DOHH2 (cell line): Measurements from ENCODE around the gene ZFPM1.
"Not testable (repeated sequence)": the region's sequence is repeated elsewhere in the genome, so short reads cannot be mapped to it uniquely, and the experiment has no call there.

Source experiments
- H3F3A ChIP-seq: fragments of 200-600 bp; sonication (generic), shearing (Covaris generic); 2 replicates; pipeline ENCODE4 v1.6.0; 2016; ENCODE audit warnings: antibody characterized with exemption, mild to moderate bottlenecking; ENCODE audit not compliant: control insufficient read depth, insufficient read depth
- H3K27ac ChIP-seq: fragments of 200-600 bp; sonication (generic); 2 replicates; pipeline ENCODE4 v1.5.1; 2014; ENCODE audit warnings: low read depth, mild to moderate bottlenecking, low read length, moderate library complexity
- H3K27me3 ChIP-seq: fragments of 200-600 bp; sonication (generic); 2 replicates; pipeline ENCODE4 v1.6.1; 2014; ENCODE audit warnings: mild to moderate bottlenecking, low read length, mixed read lengths; ENCODE audit not compliant: control insufficient read depth
- H3K36me3 ChIP-seq: fragments of 200-600 bp; sonication (generic); 2 replicates; pipeline ENCODE4 v1.6.1; 2014; ENCODE audit warnings: mild to moderate bottlenecking, low read length, moderate library complexity, mixed read lengths; ENCODE audit not compliant: control insufficient read depth
- H3K4me1 ChIP-seq: fragments of 200-600 bp; sonication (generic); 2 replicates; pipeline ENCODE4 v1.6.1; 2014; ENCODE audit warnings: mild to moderate bottlenecking, low read length, mixed read lengths; ENCODE audit not compliant: control insufficient read depth
- H3K4me2 ChIP-seq: fragments of 200-600 bp; sonication (generic); 2 replicates; pipeline ENCODE4 v1.6.0; 2014; ENCODE audit warnings: mild to moderate bottlenecking, low read length, moderate library complexity
- H3K4me3 ChIP-seq: fragments of 200-600 bp; sonication (generic); 2 replicates; pipeline ENCODE4 v1.5.1; 2014; ENCODE audit warnings: mild to moderate bottlenecking, low read length, mixed read lengths
- H3K79me2 ChIP-seq: fragments of 200-600 bp; sonication (generic); 2 replicates; pipeline ENCODE4 v1.6.1; 2014; ENCODE audit warnings: mild to moderate bottlenecking, low read length, mixed read lengths; ENCODE audit not compliant: control insufficient read depth
- H3K9me2 ChIP-seq: fragments of 200-600 bp; sonication (generic); replicated peaks from 2 replicates; pipeline ENCODE4 v1.6.1; 2014; ENCODE audit warnings: mild to moderate bottlenecking, low read length, mixed read lengths; ENCODE audit not compliant: control insufficient read depth
- H3K9me3 ChIP-seq: fragments of 200-600 bp; sonication (generic); 2 replicates; pipeline ENCODE4 v1.6.1; 2014; ENCODE audit warnings: antibody characterized with exemption, low read length, mixed read lengths; ENCODE audit not compliant: control insufficient read depth, insufficient read depth
- H4K20me1 ChIP-seq: fragments of 200-600 bp; sonication (generic); 2 replicates; pipeline ENCODE4 v1.6.0; 2014; ENCODE audit warnings: low read depth, mild to moderate bottlenecking, antibody characterized with exemption, low read length, moderate library complexity; ENCODE audit not compliant: control insufficient read depth, insufficient read depth
- CTCF ChIP-seq: fragments of 200-600 bp; sonication (generic); IDR thresholded peaks from one replicate; pipeline ENCODE4 v1.5.1; 2014; ENCODE audit warnings: antibody characterized with exemption, mild to moderate bottlenecking, low read depth, low read length; ENCODE audit not compliant: poor library complexity, severe bottlenecking
- EZH2phosphoT487 ChIP-seq: fragments of 200-600 bp; sonication (generic); IDR thresholded peaks from 2 replicates; pipeline ENCODE4 v1.6.1; 2017; ENCODE audit warnings: borderline replicate concordance, mild to moderate bottlenecking, antibody characterized with exemption, low read length, moderate library complexity, mixed read lengths

Gene ZFPM1

GRCh38 chr16:88408561-88409142, 44.4 kb upstream of the ZFPM1 start:
- Histone ChIP-seq H3K4me3 (no peak overlapping the region), H3F3A (no peaks in the 10 kb centered on the region), H4K20me1 (no peaks in the 10 kb centered on the region), H3K4me2 (no peak overlapping the region), H3K9me3 (no peaks in the 10 kb centered on the region), H3K9me2 (no peaks in the 10 kb centered on the region), H3K79me2 (no peaks in the 10 kb centered on the region), H3K27ac (no peak overlapping the region), H3K36me3 (no peaks in the 10 kb centered on the region), H3K4me1 (no peaks in the 10 kb centered on the region), H3K27me3 (no peaks in the 10 kb centered on the region)
- TF ChIP-seq EZH2phosphoT487, result no peak
- no peak for TF ChIP-seq CTCF

- no peaks in the 10 kb centered on the region for H3K27me3 ChIP-seq
- no peak overlapping the region for H3K4me2 ChIP-seq
- no peaks in the 10 kb centered on the region for H4K20me1 ChIP-seq
- no peaks in the 10 kb centered on the region for H3K4me1 ChIP-seq
- no peaks in the 10 kb centered on the region for H3F3A ChIP-seq
- no peaks in the 10 kb centered on the region for H3K9me3 ChIP-seq
- no peaks in the 10 kb centered on the region for H3K9me2 ChIP-seq
- H3K36me3 ChIP-seq, result no peaks in the 10 kb centered on the region
- no peak overlapping the region for H3K27ac ChIP-seq
- no peak overlapping the region for H3K4me3 ChIP-seq
- no peaks in the 10 kb centered on the region for H3K79me2 ChIP-seq
- TF ChIP-seq CTCF (no peak), EZH2phosphoT487 (no peak)
Measured at GRCh38 chr16:88409296-88410065, 43.6 kb upstream of the ZFPM1 start.

GRCh38 chr16:88410297-88410968, 42.6 kb upstream of the ZFPM1 start:
- H3K27ac ChIP-seq, H3K9me3 ChIP-seq: not testable (repeated sequence)

GRCh38 chr16:88411951-88412576, 41.0 kb upstream of the ZFPM1 start:
- Histone ChIP-seq H3K27me3 (no peaks in the 10 kb centered on the region), H3K79me2 (no peaks in the 10 kb centered on the region), H3K36me3 (no peaks in the 10 kb centered on the region), H3K4me2 (no peak overlapping the region), H3K27ac (no peak overlapping the region), H4K20me1 (no peaks in the 10 kb centered on the region), H3K4me3 (no peak overlapping the region), H3K4me1 (no peaks in the 10 kb centered on the region), H3K9me3 (no peaks in the 10 kb centered on the region), H3K9me2 (no peaks in the 10 kb centered on the region), H3F3A (no peaks in the 10 kb centered on the region)
- no peak for TF ChIP-seq EZH2phosphoT487
- TF ChIP-seq CTCF, result no peak

More at GRCh38 chr16:88410297-88410968, 42.6 kb upstream of the ZFPM1 start:
- H3K9me2 ChIP-seq, H3F3A ChIP-seq, H3K79me2 ChIP-seq, H3K4me2 ChIP-seq, H3K4me3 ChIP-seq, H3K4me1 ChIP-seq, H3K36me3 ChIP-seq, H4K20me1 ChIP-seq, H3K27me3 ChIP-seq: not testable (repeated sequence)
